ENCODE measurements around the gene GAL3ST3.
A peak's percentile ranks its signal among the peaks of the same experiment; 100 is the strongest.
"Not testable (repeated sequence)": the region's sequence is repeated elsewhere in the genome, so short reads cannot be mapped to it uniquely, and the experiment has no call there.

Gene GAL3ST3

DNA sequence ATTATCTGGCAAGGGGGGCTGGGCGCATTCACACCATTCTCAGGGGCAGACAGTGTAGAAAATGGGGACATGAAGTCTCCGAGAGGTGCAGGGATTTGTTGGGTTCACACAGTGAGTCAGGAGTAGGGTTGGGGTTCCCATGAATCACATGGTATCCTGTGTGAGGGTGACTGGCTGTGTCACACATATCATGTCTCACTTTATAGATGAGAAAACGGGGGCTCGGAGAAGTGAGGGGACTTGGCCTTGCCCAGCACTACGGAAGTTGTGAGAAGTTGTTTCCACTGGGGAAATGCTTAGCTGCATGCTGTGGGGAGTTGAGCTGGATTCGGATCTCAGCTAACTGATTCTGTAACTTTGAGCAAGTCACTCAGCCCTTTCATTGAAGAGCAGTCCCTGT, 4.2 kb downstream of the GAL3ST3 start:
- no peak for DNase-seq (ENCODE audit: low spot score)

- DNase-seq (ENCODE audit: low spot score), result no peak
These were observed 5.7 kb downstream of the GAL3ST3 start for GRCh38 chr11:66042996-66043906.

- DNase-seq (ENCODE audit: low spot score), result no peak
These were observed 6.5 kb downstream of the GAL3ST3 start for GRCh38 chr11:66042227-66042995.

DNA sequence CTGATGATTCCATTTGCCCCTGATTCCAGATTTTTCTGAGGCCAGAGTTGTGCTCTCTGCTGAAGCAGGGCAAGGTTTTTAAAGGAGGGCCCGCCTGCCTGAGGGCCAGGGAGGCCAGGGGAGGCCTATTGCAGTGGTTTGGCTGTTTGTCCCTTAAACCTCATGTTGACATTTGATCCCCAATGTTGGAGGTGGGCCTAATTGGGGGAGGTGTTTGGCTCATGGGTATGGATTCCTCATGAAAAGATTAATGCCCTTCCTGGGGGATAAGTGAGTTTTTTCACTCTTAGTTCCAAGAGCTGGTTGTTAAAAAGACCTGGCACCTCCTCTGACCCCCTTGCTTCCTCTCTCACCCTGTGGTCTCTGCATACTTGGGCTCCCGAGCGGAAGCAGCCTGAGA, 9.2 kb downstream of the GAL3ST3 start:
- no peak for DNase-seq (ENCODE audit: low spot score)

- DNase-seq (ENCODE audit: low spot score), result no peak
These were observed 11.6 kb downstream of the GAL3ST3 start for GRCh38 chr11:66037327-66037726.

GRCh38 chr11:66036334-66036710, 12.6 kb downstream of the GAL3ST3 start:
- no peak for DNase-seq (ENCODE audit: low spot score)

DNA sequence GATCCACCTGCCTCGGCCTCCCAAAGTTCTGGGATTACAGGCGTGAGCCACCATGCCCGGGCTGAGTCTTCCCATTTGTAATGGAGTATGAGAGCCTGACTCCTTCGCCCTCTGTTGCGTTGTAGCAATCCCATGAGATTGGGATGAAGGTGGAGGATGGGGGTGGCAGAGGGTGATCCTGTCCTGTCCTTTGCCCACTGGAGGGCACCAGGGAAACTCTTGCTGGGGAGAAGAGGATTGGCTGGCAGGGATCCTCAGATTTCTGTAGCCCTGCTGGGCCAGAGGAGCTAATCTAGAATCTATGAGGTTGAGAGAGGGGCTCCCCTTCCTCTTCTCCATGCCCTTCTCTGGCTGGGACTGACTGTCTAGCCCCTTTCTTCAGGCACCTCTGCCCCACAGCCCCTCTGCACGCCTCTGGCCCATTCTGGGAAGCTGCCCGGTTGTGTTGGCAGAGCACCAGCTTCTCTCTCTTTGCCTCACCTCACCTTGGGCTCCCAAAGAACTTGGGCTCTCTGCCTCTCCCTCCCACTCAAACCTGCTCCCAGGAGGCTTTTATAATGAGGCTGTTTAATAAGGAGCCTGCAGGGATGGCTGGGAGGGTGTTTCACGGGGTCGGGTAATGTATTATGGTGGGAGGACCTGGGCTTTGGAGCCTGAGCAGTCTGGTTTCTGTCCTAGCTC, 13.2 kb downstream of the GAL3ST3 start:
- DNase-seq (ENCODE audit: low spot score), result no peak

DNA sequence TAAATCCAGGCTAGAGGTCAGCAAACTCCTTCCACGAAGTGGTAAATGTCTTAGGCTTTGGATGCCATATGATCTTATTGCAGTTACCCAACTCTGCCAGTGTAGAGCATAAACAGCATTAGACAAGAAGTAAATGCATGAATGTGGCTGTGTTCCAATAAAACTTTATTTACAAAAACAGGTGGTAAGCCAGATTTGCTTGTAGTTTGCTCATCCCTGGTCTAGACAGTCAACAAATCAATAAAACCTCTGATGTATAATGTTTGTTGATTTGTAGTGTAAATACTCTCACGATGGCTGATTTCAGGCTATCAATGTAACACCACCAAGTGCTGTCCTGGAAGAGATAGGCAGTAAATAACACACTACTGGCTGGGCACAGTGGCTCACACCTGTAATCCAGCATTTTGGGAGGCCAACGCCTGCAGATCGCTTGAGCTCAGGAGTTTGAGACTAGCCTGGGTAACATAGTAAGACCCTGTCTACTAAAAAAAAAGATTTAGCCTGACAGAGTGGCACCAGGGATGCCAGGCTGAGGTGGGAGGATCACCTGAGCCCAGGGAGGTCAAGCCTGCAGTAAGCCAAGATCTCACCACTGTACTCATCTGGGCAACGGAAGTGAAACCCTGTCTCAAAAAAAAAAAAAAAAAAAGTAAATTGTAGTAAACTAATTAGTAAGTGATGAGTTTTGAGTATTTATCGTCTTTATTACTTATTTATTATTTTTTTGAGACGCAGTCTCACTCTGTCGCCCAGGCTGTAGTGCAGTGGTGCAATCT, 15.8 kb downstream of the GAL3ST3 start:
- no peak for DNase-seq (ENCODE audit: low spot score)

DNA sequence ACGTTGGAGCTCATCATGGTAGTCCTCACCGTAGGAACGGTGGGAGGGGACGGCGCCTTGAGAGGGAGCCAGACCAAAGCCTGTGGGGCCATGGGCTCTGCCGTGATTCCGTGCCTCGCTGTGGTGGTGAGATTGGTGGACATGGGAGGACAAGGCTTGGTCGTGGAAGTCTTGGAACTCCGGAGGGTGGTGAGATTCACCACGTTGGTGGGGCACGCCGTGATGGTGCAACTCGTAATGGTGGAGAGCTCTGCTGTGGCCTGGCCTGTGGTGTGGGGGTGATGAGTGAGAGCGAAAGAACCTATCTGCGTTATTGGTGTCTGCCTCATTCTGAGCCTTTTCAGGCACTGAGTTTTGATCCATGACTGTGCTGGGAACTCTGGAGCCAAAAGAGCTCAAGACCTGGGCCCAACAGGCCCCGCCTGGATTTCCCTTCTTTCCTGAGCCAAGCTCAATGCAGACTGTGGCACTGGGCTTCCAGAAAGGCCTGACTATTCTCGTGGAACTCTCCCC, 22.9 kb downstream of the GAL3ST3 start, which contains the start of gene CATSPER1:
TSS of gene CATSPER1 (minus strand) at position 463 of the 513 bp plus-strand sequence. CDS start at position 363, 100 bp downstream.
- DNase-seq (ENCODE audit: low spot score), result no peak

DNA sequence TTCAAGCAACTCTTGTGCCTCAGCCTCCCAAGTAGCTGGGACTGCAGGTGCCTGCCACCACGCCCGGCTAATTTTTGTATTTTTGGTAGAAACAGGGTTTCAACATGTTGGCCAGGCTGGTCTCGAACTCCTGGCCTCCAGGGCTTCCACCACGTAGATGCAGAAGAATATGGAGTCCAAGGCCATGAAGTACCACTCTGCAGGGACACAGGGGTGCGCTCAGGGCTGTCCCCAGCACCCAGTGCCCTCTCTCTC, 25.8 kb downstream of the GAL3ST3 start:
- DNase-seq (ENCODE audit: low spot score), result not testable (repeated sequence)

DNA sequence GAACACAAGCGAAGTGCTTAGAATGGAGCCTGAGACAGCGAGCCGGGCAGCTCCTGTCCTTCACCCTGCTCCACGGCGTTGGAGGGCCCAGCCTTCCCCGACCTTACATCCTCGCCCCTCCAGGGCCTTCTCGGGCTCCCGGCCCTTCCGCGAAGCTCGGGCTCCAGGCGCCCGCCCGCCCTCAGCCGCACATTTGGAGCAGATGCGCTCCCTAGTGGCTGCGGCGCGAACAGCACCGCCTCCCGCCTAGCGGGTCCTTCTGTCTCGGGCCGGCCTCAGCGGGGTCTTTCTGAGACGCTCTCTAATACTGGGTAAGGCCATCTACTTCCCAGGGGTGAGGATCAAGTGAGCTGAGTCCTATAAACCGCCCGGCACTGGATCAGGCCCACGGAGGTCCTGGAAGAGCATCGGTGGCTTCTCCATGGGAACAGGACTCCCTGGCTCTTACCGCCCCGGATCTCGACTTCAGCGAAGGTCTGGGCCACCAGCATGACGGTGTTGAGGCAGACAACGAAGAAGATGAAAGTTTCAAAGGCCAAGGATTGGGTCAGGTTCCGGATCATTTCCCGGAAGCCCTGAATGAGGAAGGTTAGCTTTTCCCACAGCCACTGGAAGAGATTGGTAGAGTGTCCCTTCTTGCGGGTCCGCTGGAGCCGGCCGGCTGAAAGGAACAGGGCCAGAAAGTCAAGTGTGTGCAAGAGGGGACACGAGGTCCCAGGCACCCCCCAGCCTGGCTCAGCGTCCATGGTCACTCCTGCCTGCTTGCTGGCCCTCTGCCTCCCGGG, 26.4 kb downstream of the GAL3ST3 start:
- peak; percentile 74 for DNase-seq (ENCODE audit: low spot score)

DNA sequence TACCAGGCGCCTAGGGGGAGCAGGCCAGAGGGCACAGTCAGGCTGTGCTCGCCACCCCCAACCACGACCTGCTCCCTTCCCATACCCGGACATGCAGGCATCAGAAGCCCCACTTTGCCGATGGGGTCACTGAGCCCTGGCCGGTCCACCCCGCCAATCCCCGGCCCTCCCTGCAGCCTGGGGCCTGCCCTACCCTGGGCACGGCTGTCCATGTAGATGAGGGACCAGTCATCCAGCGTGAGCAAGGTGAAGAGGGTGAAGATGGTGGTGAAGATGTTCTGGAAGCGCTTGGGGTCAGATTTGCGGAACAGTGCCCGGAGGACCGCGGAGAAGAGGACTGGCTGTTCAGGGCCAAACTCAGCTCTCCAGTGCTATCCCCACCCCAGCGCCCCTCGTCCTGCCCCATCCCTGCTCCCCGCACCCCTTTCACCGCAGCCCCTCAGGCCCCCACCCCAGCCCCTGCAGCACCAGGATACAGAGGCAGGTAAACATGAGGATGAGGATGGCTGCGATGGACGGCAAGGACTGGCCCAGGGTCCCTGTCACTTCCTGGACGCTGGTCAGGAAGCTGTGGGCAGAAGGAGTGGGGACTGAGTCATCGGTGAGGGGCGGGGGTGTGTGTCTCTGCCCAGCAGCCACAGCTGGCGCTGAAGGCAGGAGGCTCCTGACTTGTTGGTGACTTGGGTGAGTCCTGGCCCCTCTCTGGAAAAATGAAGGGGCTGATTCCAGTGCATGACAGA, 28.2 kb downstream of the GAL3ST3 start:
- no peak for DNase-seq (ENCODE audit: low spot score)

GRCh38 chr11:66020212-66020611, 28.7 kb downstream of the GAL3ST3 start:
- DNase-seq (ENCODE audit: low spot score), result no peak

DNA sequence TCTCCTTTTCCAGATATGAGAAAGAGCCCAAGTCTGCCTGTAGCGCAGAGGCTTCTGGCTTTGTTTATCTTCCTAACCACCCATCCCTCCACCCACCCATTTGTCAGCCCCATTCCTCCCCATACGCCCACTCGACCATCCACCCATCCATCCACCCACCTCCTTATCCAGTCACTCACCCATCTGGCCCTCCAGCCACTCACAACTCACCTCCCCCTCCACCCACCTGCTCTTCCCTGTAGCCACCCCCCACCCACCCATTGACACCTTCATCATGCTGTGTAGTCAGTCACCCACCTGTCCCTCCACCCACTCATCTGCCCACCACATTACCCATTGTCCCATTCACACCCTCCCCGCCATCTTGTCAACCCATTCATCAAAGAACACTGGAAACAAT, 31.6 kb downstream of the GAL3ST3 start:
- no peak for DNase-seq (ENCODE audit: low spot score)

DNA sequence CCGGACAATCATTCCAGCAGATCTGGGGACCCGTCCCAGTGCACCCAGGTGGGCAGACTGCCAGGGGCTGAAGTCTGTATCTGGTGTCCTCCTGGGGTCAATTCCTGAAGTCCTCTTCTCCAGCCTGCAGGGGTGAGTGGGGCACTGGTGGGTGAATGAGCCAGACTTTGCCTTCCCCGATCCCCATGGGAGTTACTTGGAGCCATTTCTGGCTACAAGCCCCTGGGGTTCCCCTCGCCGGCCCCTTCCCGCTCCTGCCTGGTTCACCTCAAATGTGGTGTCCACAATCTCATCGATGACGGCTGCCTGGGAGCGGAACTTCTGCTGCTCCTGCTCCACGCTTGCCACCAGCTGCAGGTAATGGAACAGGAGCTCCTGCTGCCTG, 32.2 kb downstream of the GAL3ST3 start:
- DNase-seq (ENCODE audit: low spot score), result no peak

- DNase-seq (ENCODE audit: low spot score), result no peak
These were observed 32.8 kb downstream of the GAL3ST3 start for GRCh38 chr11:66015936-66016792.

DNA sequence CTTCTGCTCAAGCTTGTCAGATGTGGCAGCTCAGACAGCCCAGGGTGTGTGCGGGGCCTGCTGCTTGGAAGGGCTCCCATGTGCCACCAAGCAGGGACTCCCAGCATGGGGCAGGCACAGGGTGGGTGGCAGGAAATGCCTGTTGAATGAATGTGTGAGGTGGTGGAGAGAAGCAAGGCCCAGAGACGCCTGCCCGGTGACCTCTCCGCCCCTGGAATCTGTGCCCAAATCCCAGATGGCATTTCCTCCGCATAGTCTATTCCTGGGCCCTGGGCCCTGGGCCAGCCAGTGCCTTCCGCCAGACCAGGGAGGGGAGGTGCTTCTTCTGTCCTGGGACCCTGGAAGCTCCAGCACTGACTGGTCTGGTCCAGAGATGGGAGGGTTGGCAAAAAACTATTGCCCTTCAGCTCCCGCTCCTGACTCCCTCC, 33.5 kb downstream of the GAL3ST3 start:
- DNase-seq (ENCODE audit: low spot score), result no peak

DNA sequence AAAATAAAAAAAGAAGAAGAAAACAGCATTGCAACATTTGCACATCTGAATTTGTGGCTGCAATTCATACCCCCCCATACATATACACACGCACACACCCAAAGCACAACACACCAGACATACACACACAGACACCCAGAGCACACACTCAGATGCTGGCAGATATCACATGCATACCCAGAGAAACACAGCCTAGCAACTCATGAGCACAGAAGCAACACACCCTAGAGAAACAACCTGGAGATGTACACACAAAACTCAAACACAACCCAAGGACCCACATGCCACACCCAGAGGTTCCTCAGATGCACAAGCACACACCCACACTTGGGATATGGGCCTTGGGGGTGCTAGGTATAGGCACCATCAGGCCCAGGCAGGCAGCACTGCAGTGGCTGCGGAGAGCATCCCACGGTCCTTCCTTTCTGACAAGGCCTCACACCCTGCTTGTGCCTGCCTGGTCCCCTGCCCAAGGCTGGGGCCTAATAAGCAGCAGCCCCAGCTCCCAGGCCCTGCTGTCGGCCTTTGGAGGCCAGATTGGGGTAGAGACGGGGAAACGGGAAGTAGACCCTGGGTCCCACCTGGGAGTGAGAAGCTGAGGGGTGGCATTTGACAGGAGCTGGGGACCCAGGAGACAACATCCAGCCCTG, 34.0 kb downstream of the GAL3ST3 start:
- no peak for DNase-seq (ENCODE audit: low spot score)

DNA sequence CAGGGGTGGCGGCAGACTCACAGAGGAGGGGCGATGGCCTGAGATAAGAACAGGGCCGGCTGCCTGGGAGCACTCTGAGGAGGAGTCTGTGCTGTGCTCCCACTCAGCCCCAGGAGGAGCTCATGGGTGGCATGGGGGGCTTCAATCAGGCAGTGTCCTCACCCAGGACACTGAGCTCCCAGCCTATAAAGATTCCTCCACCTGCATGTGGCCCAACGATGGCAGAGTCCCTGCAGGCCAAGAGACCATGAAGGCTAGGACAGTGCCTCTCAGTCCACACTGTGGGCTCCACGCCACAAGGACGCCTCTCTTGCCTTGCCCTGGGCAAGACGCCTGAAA, 35.2 kb downstream of the GAL3ST3 start:
- DNase-seq (ENCODE audit: low spot score), result no peak

Data from hematopoietic multipotent progenitor cell treated with erythropoietin and hydrocortisone succinate and interleukin-3 and kit ligand, for 15 days (in vitro differentiated cells).